MM.1S (cell line): ENCODE results near the gene TBCA.

Experiments used
- CTCF ChIP-seq: fragments of 300-600 bp; sonication (generic); IDR thresholded peaks from 2 replicates; pipeline ENCODE4 v1.5.1; 2016; ENCODE audit warnings: antibody characterized with exemption, low read length, mixed read lengths
- EZH2 ChIP-seq: fragments of 300-600 bp; sonication (generic); optimal IDR thresholded peaks from 2 replicates; pipeline ENCODE3; 2017; ENCODE audit warnings: low read depth, mild to moderate bottlenecking, antibody characterized with exemption, low read length, mixed read lengths
- EZH2phosphoT487 ChIP-seq: fragments of 300-600 bp; sonication (generic); IDR thresholded peaks from 2 replicates; pipeline ENCODE4 v1.6.1; 2018; ENCODE audit warnings: antibody characterized with exemption, low read length

- TF ChIP-seq CTCF (no peak), EZH2phosphoT487 (no peak), EZH2 (no peak)
Observed at GRCh38 chr5:77658662-77659061, 117.5 kb downstream of the TBCA start.
